DND-41 (cell line): Measurements from ENCODE around the gene DEFB119.

Source experiments
- CTCF ChIP-seq: IDR thresholded peaks from 2 replicates; pipeline ENCODE4 v1.5.1; 2012; ENCODE audit warnings: borderline replicate concordance, low read length, moderate library complexity, mild to moderate bottlenecking; ENCODE audit not compliant: poor library complexity, severe bottlenecking; ENCODE audit errors: extremely low read depth
- EZH2 ChIP-seq: IDR thresholded peaks from 3 replicates; pipeline ENCODE4 v1.6.1; 2012; ENCODE audit warnings: borderline replicate concordance, low read depth, mild to moderate bottlenecking, moderate library complexity, low read length, inconsistent platforms; ENCODE audit not compliant: severe bottlenecking

GRCh38 chr20:31403886-31404285 lies 13.5 kb upstream of the DEFB119 start:
- TF ChIP-seq CTCF: no peak
- TF ChIP-seq EZH2: no peak
